Activated T-cell treated with anti-CD3 and anti-CD28 coated beads, Interleukin-2, amount 50 U/mL, for 24 hours (primary cell): ENCODE data around the gene SLC39A6.
"Not testable (repeated sequence)": the region's sequence is repeated elsewhere in the genome, so short reads cannot be mapped to it uniquely, and the experiment has no call there.

Experiments used
- DNase-seq: peaks from one replicate; pipeline ENCODE4 v3.0.0-alpha.2; 2020
- H3K27ac Mint-ChIP-seq: 2 replicates; pipeline ENCODE4 v1.8.0; 2020; ENCODE audit warnings: mild to moderate bottlenecking, mixed read lengths
- H3K27me3 Mint-ChIP-seq: 2 replicates; pipeline ENCODE4 v1.8.0; 2020; ENCODE audit warnings: mixed read lengths
- H3K36me3 Mint-ChIP-seq: 2 replicates; pipeline ENCODE4 v1.8.0; 2020; ENCODE audit warnings: low read depth, mixed read lengths
- H3K4me1 Mint-ChIP-seq: 2 replicates; pipeline ENCODE4 v1.8.0; 2020; ENCODE audit warnings: low read depth, mixed read lengths
- H3K4me3 Mint-ChIP-seq: 2 replicates; pipeline ENCODE4 v1.8.0; 2020; ENCODE audit warnings: mild to moderate bottlenecking, moderate library complexity, mixed read lengths
- H3K9me3 Mint-ChIP-seq: 2 replicates; pipeline ENCODE4 v1.8.0; 2020; ENCODE audit warnings: mixed read lengths

The SLC39A6 gene

DNA sequence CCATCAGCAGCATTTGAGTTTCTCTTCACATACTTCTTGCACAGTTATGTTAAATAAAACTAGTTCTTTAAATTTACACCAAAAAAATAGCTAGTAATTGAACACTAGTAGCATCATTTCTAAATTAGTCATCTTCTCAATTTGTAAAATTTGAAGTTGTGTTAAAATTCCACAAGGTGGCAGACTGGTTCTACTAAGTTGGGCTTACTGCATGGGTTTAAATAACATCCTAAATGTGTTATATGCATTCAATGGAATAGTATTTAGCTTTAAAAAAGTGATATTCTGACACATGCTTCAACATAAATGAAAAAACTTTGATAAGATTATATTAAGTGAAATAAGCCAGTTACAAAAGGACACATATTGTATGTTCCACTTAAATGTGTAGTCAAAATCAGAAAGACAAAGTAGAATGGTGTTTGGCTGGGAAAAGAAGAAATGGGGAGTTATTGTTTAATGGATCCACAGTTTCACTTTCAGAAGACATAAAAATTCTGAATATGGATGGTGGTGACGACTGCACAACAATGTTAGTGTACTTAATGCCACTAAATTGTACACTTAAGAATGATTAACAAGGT is 33.1 kb downstream of the SLC39A6 start:
- H3K9me3 Mint-ChIP-seq, result no peaks in the 10 kb centered on the region
- no peaks in the 10 kb centered on the region for H3K36me3 Mint-ChIP-seq
- no peak overlapping the region for H3K4me3 Mint-ChIP-seq
- H3K27me3 Mint-ChIP-seq, result no peaks in the 10 kb centered on the region
- no peak overlapping the region for H3K27ac Mint-ChIP-seq
- H3K4me1 Mint-ChIP-seq, result peaks cover 5% of the 10 kb centered on the region
- no peak for DNase-seq

DNA sequence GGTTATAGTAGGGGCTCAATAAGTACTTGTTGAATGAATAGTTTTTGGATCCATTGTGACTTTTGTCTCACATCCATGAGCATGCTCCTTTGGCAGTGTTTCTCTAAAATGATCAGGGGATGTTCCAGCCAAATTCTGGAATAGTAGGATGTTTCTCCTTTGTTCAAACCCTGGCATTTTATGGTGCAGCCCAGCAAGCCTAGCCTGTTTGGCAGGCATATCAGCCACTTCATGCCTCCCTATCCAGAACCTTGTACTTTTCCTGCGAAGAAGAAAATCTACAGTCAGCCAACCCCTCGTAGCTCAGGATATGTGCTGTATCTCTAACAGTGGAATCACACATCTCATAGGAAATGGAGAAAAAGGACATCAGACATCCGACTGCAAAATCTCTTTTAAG is 34.7 kb downstream of the SLC39A6 start:
- Mint-ChIP-seq H3K27me3 (no peaks in the 10 kb centered on the region), H3K9me3 (no peaks in the 10 kb centered on the region), H3K36me3 (no peaks in the 10 kb centered on the region), H3K4me1 (peaks cover 5% of the 10 kb centered on the region), H3K27ac (no peak overlapping the region), H3K4me3 (no peak overlapping the region)
- DNase-seq, result no peak

DNA sequence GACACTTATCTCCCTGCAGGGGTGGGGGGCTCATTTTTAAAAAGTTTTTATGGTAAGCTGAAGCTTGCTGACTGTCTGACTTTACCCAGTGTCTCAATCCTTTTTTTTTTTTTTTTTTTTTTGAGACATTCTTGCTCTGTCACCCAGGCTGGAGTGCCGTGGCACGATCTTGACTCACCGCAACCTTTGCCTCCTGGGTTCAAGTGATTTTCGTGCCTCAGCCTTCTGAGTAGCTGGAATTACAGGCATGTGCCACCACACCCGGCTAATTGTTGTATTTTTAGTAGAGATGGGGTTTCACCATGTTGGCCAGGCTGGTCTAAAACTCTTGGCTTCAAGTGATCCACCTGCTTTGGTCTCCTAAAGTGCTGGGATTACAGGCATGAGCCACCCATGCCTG is 37.0 kb downstream of the SLC39A6 start:
- H3K4me3 Mint-ChIP-seq, H3K9me3 Mint-ChIP-seq, H3K27me3 Mint-ChIP-seq, H3K27ac Mint-ChIP-seq, H3K4me1 Mint-ChIP-seq, DNase-seq, H3K36me3 Mint-ChIP-seq: not testable (repeated sequence)

DNA sequence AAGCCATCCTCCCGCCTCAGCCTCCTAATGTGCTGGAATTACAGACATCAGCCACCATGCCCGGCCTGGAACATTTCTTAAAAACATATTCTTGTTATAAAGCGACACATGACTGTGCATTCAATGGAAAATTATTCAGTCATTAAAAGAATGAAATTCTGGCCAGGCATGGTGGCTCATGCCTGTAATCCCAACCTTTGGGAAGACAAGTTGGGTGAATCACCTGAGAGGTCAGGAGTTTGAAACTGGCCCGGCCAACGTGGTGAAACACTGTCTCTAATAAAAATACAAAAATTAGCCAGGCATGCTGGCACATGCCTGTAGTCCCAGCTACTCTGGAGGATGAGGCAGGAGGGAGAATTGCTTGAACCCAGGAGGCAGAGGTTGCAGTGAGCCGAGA is 40.1 kb downstream of the SLC39A6 start:
- H3K36me3 Mint-ChIP-seq, result no peaks in the 10 kb centered on the region
- H3K4me1 Mint-ChIP-seq, result peaks cover 5% of the 10 kb centered on the region
- no peaks in the 10 kb centered on the region for H3K27me3 Mint-ChIP-seq
- no peak overlapping the region for H3K4me3 Mint-ChIP-seq
- no peak for DNase-seq
- no peak overlapping the region for H3K27ac Mint-ChIP-seq
- no peaks in the 10 kb centered on the region for H3K9me3 Mint-ChIP-seq

DNA sequence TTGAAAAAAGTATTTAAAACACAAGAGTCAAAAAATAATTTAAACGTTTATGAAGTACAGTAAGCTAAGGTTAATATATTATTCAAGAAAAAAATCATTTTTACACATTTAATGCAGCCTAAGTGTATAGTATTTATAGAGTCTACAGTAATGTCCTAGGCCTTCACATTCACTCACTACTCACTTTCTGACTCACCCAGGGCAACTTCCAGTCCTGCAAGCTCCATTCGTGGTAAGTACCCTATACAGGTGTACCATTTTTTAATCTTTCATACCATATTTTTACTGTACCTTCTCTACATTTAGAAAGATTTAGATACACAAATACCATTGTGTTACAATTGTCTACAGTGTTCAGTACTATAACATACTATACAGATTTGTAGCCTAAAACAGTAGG is 40.9 kb downstream of the SLC39A6 start:
- H3K4me1 Mint-ChIP-seq, result peaks cover 10% of the 10 kb centered on the region
- no peaks in the 10 kb centered on the region for H3K9me3 Mint-ChIP-seq
- H3K36me3 Mint-ChIP-seq, result no peaks in the 10 kb centered on the region
- H3K4me3 Mint-ChIP-seq, result no peak overlapping the region
- no peak overlapping the region for H3K27ac Mint-ChIP-seq
- no peak for DNase-seq
- no peaks in the 10 kb centered on the region for H3K27me3 Mint-ChIP-seq

DNA sequence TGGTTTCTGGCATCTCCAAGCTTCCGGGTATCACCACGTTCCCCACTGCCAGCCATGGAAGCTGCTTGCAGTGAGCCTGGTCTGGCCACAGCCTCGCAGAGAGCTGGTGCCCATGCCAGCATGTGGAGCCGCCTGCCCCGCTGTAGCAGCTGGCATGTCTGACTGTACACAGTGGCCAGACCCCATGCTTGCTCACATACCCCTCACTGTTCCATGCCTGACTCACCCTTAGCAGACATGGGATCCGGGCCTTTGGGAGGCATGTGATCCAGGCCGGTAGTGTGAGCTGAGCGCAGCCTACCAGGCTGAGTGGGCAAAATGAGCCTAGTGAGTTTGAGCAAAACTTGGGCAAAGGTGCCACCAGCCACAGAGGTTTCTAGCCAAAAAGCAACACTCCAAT is 43.0 kb downstream of the SLC39A6 start:
- H3K27ac Mint-ChIP-seq, result no peak overlapping the region
- no peak for DNase-seq
- H3K27me3 Mint-ChIP-seq, result no peaks in the 10 kb centered on the region
- H3K36me3 Mint-ChIP-seq, result no peaks in the 10 kb centered on the region
- no peak overlapping the region for H3K4me3 Mint-ChIP-seq
- H3K4me1 Mint-ChIP-seq, result peaks cover 5% of the 10 kb centered on the region
- peaks cover 6% of the 10 kb centered on the region for H3K9me3 Mint-ChIP-seq

DNA sequence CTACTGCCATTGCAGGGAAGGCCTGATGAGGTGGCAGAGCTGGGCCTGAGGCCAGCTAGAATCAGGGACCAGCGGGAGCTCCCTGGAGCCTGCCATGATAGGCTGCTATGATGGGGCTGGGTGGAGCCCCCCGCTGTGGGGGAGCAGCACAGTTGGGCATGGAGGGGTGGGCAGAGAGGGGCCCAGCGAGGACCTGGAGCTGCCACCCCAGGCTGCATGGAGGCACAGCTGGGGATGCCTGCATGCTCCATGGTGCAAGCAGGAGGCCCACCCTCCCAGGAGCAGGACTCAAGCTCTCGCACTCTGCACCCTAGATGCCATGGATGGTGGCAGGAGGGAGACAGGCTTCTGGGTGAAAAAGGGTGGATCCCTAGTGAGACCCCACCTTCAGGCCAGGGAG is 43.9 kb downstream of the SLC39A6 start:
- peaks cover 16% of the 10 kb centered on the region for H3K9me3 Mint-ChIP-seq
- H3K36me3 Mint-ChIP-seq, result no peaks in the 10 kb centered on the region
- no peak for DNase-seq
- no peak overlapping the region for H3K4me3 Mint-ChIP-seq
- H3K4me1 Mint-ChIP-seq, result peaks cover 5% of the 10 kb centered on the region
- H3K27ac Mint-ChIP-seq, result no peak overlapping the region
- no peaks in the 10 kb centered on the region for H3K27me3 Mint-ChIP-seq

DNA sequence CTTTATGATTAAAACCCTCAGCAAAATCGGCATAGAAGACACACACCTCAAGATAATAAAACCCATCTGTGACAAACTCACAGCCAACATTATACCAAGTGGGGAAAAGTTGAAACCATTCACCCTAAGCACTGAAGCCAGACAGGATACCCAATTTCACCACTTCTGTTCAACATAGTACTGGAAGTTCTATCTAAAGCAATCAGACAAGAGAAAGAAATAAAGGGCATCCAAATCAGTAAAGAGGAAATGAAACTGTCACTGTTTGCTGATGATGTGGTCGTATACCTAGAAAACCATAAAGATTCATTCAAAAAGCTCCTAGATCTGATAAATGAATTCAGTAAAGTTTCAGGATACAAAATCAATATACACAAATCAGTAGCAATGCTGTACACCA is 45.4 kb downstream of the SLC39A6 start:
- Mint-ChIP-seq H3K27me3 (no peaks in the 10 kb centered on the region), H3K4me1 (peaks cover 5% of the 10 kb centered on the region), H3K9me3 (peaks cover 24% of the 10 kb centered on the region), H3K4me3 (no peak overlapping the region), H3K36me3 (no peaks in the 10 kb centered on the region), H3K27ac (peak overlapping the region; percentile 47)
- no peak for DNase-seq

DNA sequence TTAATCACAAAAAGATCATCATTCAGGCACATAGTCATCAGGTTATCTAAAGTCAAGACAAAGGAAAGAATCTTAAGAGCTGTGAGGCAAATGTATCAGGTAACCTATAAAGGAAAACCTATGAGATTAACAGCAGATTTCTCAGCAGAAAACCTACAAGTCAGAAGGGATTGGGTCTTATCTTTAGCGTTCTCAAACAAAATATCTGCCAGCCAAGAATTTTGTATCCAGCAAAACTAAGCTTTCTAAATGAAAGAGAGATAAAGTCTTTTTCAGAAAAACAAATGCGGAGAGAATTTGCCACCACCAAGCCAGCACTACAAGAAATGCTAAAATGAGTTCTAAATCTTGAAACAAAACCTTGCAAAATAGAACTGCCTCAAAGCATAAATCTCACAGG is 48.0 kb downstream of the SLC39A6 start:
- H3K9me3 Mint-ChIP-seq, result peaks cover 24% of the 10 kb centered on the region
- not testable (repeated sequence) for H3K27ac Mint-ChIP-seq, H3K36me3 Mint-ChIP-seq, H3K4me3 Mint-ChIP-seq, DNase-seq, H3K4me1 Mint-ChIP-seq, H3K27me3 Mint-ChIP-seq

DNA sequence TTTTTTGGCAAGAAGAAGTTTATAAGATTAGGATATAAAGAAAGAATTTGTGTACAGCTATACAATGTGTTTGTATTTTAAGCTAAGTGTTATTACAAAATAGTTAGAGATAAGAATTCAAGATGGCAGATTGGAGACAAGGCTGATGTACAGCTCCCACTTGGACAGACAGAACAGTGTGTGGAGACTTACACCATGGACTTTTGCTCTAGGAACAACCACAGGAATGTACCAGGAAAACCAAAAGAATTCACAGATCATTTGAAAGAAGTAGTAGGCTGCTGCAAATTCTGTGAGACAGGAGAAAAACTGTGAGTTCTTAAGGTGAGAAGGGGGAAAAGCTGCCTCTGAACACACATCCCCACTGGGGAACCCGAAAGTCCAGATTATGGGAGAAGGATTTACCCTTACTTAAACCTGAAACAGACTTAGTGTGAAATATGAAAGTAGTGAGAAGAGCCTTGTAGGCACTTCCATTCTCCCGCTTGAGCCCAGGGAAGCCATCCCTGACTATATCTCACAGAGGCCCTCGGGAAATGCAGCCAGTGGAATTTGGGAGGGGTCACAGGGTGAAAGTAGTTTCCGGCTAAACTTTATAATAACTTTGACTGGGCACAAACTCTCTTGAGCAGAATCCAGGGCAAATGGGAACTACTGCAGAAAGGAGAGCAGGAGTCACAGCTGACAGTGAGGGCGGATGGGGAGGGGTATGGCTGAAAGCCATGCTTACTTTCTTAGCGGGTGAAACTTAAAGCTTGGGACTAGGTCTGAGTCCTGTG is 50.2 kb downstream of the SLC39A6 start:
- Mint-ChIP-seq H3K4me1 (peaks cover 5% of the 10 kb centered on the region), H3K36me3 (no peaks in the 10 kb centered on the region), H3K27ac (no peak overlapping the region), H3K27me3 (peaks cover 10% of the 10 kb centered on the region), H3K9me3 (peaks cover 24% of the 10 kb centered on the region), H3K4me3 (no peak overlapping the region)
- DNase-seq, result no peak

DNA sequence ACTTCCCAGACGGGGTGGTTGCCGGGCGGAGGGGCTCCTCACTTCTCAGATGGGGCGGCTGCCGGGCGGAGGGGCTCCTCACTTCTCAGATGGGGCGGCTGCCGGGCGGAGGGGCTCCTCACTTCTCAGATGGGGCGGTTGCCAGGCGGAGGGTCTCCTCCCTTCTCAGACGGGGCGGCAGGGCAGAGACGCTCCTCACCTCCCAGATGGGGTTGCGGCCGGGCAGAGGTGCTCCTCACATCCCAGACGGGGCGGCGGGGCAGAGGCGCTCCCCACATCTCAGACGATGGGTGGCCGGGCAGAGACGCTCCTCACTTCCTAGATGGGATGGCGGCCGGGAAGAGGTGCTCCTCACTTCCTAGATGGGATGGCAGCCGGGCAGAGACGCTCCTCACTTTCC is 51.4 kb downstream of the SLC39A6 start:
- not testable (repeated sequence) for DNase-seq, H3K4me1 Mint-ChIP-seq, H3K36me3 Mint-ChIP-seq, H3K27ac Mint-ChIP-seq, H3K4me3 Mint-ChIP-seq
- Mint-ChIP-seq H3K9me3 (peaks cover 24% of the 10 kb centered on the region), H3K27me3 (peaks cover 17% of the 10 kb centered on the region)

DNA sequence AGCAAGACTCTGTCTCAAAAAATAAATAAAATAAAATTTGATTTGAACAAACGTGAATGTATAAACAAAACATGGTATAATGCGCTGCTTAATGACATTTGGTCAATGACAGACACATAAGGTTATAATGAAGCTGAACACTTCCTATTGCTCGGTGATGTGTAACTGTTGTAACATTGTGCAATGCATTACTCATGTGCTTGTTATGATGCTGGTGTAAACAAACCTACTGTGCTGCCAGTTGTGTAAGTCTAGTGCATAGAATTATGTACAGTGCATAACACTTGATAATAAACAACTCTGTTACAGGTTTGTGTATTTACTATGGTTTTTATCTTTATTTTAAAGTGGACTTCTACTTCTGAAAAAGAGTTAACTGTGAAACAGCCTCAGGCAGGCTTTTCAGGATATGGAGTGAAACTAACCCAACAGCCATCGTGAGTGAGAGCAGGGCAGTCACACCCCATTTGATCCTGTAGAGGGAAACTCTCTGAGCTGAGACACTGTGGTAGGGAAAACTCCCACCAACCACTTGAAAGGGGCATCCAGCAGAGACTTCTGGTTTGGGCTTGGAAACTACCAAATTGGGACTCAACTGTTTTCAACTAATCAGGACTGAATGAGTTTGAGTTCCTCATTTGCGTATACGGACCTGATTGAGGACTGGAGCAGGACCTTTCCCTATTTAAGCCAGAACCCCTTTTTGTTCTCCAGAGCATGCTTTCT is 53.1 kb downstream of the SLC39A6 start:
- peaks cover 17% of the 10 kb centered on the region for H3K27me3 Mint-ChIP-seq
- no peak overlapping the region for H3K27ac Mint-ChIP-seq
- H3K4me3 Mint-ChIP-seq, result no peak overlapping the region
- no peaks in the 10 kb centered on the region for H3K4me1 Mint-ChIP-seq
- H3K9me3 Mint-ChIP-seq, result peaks cover 16% of the 10 kb centered on the region
- H3K36me3 Mint-ChIP-seq, result no peaks in the 10 kb centered on the region
- no peak for DNase-seq

DNA sequence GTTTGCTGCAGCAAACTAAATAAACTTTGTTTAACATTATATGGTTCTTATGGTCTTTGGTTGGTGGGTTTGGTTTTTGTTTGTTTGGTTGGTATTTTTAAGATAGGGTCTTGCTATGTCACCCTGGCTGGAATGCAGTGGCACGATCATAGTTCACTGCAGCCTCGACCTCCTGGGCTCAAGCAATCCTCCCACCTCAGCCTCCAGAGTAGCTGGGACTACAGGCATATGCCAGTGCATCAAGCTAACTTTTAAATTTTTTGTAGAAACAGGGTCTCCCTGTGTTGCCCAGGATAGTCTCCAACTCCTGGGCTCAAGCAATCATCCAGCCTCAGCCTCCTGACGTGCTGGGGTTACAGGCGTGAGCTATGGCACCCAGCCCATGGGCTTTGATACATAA is 54.7 kb downstream of the SLC39A6 start:
- peaks cover 17% of the 10 kb centered on the region for H3K27me3 Mint-ChIP-seq
- no peak overlapping the region for H3K4me3 Mint-ChIP-seq
- no peaks in the 10 kb centered on the region for H3K9me3 Mint-ChIP-seq
- H3K4me1 Mint-ChIP-seq, result no peaks in the 10 kb centered on the region
- no peak for DNase-seq
- H3K27ac Mint-ChIP-seq, result no peak overlapping the region
- H3K36me3 Mint-ChIP-seq, result no peaks in the 10 kb centered on the region

DNA sequence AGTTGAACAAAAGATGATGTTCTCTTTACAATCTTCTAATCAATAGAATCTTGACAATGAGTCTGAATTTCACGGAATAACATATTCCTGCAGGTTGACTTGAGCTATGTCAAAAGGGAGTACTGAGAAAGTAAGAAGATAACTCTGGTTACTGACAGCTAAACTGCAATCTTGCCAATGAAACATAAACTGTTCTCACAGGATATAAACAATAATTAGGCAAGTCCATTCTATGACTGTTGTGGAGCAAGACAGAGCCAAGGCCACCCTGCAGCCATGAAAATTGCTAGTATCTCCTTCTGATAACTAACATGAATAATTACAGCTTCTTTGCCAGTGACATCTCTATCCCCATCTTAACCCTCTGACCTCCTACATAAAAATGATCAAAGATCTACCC is 55.5 kb downstream of the SLC39A6 start:
- Mint-ChIP-seq H3K4me1 (no peaks in the 10 kb centered on the region), H3K9me3 (no peaks in the 10 kb centered on the region), H3K27ac (no peak overlapping the region), H3K27me3 (peaks cover 17% of the 10 kb centered on the region), H3K4me3 (no peak overlapping the region), H3K36me3 (no peaks in the 10 kb centered on the region)
- DNase-seq, result no peak

DNA sequence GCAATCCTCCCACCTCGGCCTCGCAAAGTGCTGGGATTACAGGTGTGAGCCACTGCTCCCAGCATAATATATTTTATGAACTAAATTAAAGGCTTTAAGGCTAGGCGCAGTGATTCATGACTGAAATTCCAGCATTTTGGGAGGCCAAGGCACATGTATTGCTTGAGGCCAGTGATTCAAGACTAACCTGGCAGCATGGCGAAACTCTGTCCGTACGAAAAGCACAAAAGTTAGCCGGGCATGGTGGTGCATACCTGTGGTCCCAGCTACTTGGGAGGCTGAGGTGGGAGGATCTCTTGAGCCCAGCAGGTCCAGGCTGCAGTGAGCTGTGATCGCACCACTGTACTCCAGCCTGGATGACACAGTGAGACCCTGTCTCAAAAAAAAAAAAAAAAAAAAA is 56.7 kb downstream of the SLC39A6 start:
- not testable (repeated sequence) for H3K27ac Mint-ChIP-seq, H3K36me3 Mint-ChIP-seq, H3K4me3 Mint-ChIP-seq, DNase-seq, H3K4me1 Mint-ChIP-seq, H3K9me3 Mint-ChIP-seq
- peaks cover 17% of the 10 kb centered on the region for H3K27me3 Mint-ChIP-seq
